Suprapubic skin (tissue), 4 donors: ENCODE data around the gene ABCA13.

Experiments used
- EP300 ChIP-seq: sonication (generic); formaldehyde crosslinking; IDR thresholded peaks from one replicate; pipeline ENCODE4 v1.6.1; 2017; ENCODE audit warnings: antibody characterized with exemption
- POLR2A ChIP-seq, 2 donors: fragments of 450-650 bp; IDR thresholded peaks; one replicate each; pipeline ENCODE4 v1.6.1; 2017; ENCODE audit warnings: antibody characterized with exemption in 2 of 2, mild to moderate bottlenecking in 2 of 2, moderate library complexity in 2 of 2
- POLR2AphosphoS5 ChIP-seq, 3 donors: sonication (generic); formaldehyde crosslinking; IDR thresholded peaks; one replicate each; pipeline ENCODE4 v1.6.1; 2017; ENCODE audit warnings: antibody characterized with exemption in 3 of 3
- TF ChIP-seq, protein P1 (sequence below), 2 donors: fragments of 200-600 bp in 1 of 2; fragments of 450-650 bp in 1 of 2; sonication (generic) in 1 of 2; IDR thresholded peaks; one replicate each; pipeline ENCODE4 v1.5.1; 2016 to 2019; ENCODE audit warnings: antibody characterized with exemption in 2 of 2, mild to moderate bottlenecking in 1 of 2, moderate library complexity in 1 of 2

DNA sequence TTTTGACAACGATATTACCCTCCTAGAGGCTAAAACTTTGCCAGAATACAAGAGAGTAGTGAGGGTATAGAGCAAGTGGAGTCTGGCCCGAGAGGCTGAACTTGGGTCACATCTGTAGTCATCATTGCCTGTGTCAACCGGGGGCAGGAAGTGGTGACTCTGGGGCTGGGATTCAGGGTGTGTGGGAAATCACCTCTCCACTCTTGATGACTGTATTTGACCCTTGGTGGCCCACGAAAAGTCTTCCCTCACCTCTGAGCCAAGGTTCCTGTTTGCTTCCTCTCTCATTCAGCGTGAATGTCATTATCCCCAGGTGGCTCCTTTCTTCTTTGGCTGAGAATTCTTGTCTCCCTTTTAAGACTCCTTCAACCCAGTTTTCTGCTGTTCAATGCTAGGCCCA is 240.4 kb downstream of the ABCA13 start:
- TF ChIP-seq, protein P1, sequence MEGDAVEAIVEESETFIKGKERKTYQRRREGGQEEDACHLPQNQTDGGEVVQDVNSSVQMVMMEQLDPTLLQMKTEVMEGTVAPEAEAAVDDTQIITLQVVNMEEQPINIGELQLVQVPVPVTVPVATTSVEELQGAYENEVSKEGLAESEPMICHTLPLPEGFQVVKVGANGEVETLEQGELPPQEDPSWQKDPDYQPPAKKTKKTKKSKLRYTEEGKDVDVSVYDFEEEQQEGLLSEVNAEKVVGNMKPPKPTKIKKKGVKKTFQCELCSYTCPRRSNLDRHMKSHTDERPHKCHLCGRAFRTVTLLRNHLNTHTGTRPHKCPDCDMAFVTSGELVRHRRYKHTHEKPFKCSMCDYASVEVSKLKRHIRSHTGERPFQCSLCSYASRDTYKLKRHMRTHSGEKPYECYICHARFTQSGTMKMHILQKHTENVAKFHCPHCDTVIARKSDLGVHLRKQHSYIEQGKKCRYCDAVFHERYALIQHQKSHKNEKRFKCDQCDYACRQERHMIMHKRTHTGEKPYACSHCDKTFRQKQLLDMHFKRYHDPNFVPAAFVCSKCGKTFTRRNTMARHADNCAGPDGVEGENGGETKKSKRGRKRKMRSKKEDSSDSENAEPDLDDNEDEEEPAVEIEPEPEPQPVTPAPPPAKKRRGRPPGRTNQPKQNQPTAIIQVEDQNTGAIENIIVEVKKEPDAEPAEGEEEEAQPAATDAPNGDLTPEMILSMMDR (IDR thresholded peaks at IDR 0.05), result no peak
- no peak for TF ChIP-seq POLR2A (IDR thresholded peaks at IDR 0.05)
- TF ChIP-seq EP300, result no peak
- TF ChIP-seq POLR2AphosphoS5 (IDR thresholded peaks at IDR 0.05), result no peak
